Activated CD4-positive, alpha-beta T cell treated with anti-CD3 and anti-CD28 coated beads, Interleukin-2, amount 10 ng/mL, durations not matched to agents 24 days and 14 days (primary cell): ENCODE data around the gene HS3ST2. TPM values are rescaled to one million over a fixed set of nuclear protein-coding genes. Genes with fewer than 3 reads are reported as not detected.
"Not testable (repeated sequence)": the region's sequence is repeated elsewhere in the genome, so short reads cannot be mapped to it uniquely, and the experiment has no call there.

Source experiments
- DNase-seq: peaks from one replicate; pipeline ENCODE4 v3.0.0; 2022
- H3K27ac Mint-ChIP-seq: one replicate; pipeline ENCODE4 v1.8.0; 2022; ENCODE audit warnings: mild to moderate bottlenecking, mixed read lengths
- H3K27me3 Mint-ChIP-seq: one replicate; pipeline ENCODE4 v1.8.0; 2022; ENCODE audit warnings: mixed read lengths
- H3K36me3 Mint-ChIP-seq: one replicate; pipeline ENCODE4 v1.8.0; 2022; ENCODE audit warnings: low read depth, mild to moderate bottlenecking, mixed read lengths
- H3K4me1 Mint-ChIP-seq: one replicate; pipeline ENCODE4 v1.8.0; 2021; ENCODE audit warnings: mixed read lengths
- H3K4me3 Mint-ChIP-seq: one replicate; pipeline ENCODE4 v1.8.0; 2022; ENCODE audit warnings: mild to moderate bottlenecking, moderate library complexity, mixed read lengths
- H3K9me3 Mint-ChIP-seq: one replicate; pipeline ENCODE4 v1.8.0; 2021; ENCODE audit warnings: mixed read lengths
- intact Hi-C: fragments of 100-400 bp; cut with micrococcal nuclease; formaldehyde crosslinking; loops from one replicate; pipeline ENCODE4 v1.15.1; 2023
- total RNA-seq: library from RNA; stranded (reverse); gene quantifications from 2 replicates; pipeline ENCODE4 v1.2.3, GENCODE V29; 2022

Gene HS3ST2
- total RNA-seq, 1 donor from 2014 or later: not detected

- peaks cover 8% of the 10 kb centered on the region for H3K27me3 Mint-ChIP-seq
- H3K36me3 Mint-ChIP-seq: no peaks in the 10 kb centered on the region
- intact Hi-C loops: no loop called here
- no peak for DNase-seq
- H3K4me3 Mint-ChIP-seq: no peak overlapping the region
- H3K4me1 Mint-ChIP-seq: peaks cover 5% of the 10 kb centered on the region
- peaks cover 3% of the 10 kb centered on the region for H3K9me3 Mint-ChIP-seq
- no peak overlapping the region for H3K27ac Mint-ChIP-seq
These were observed 25.8 kb upstream of the HS3ST2 start for GRCh38 chr16:22788193-22788530.

- no peak overlapping the region for H3K4me3 Mint-ChIP-seq
- no peak overlapping the region for H3K27ac Mint-ChIP-seq
- no peaks in the 10 kb centered on the region for H3K36me3 Mint-ChIP-seq
- H3K4me1 Mint-ChIP-seq: peaks cover 5% of the 10 kb centered on the region
- no peak for DNase-seq
- H3K27me3 Mint-ChIP-seq: peaks cover 2% of the 10 kb centered on the region
- intact Hi-C loops: no loop called here
- H3K9me3 Mint-ChIP-seq: peaks cover 3% of the 10 kb centered on the region
These were observed 24.5 kb upstream of the HS3ST2 start for GRCh38 chr16:22789281-22789945.

GRCh38 chr16:22797551-22797950 is 16.4 kb upstream of the HS3ST2 start:
- H3K36me3 Mint-ChIP-seq: no peaks in the 10 kb centered on the region
- DNase-seq: no peak
- H3K4me1 Mint-ChIP-seq: no peaks in the 10 kb centered on the region
- intact Hi-C loops: no loop called here
- H3K27ac Mint-ChIP-seq: no peak overlapping the region
- H3K9me3 Mint-ChIP-seq: no peaks in the 10 kb centered on the region
- peaks cover 2% of the 10 kb centered on the region for H3K27me3 Mint-ChIP-seq
- no peak overlapping the region for H3K4me3 Mint-ChIP-seq

- Mint-ChIP-seq H3K4me3 (no peak overlapping the region), H3K27ac (no peak overlapping the region), H3K4me1 (no peaks in the 10 kb centered on the region), H3K9me3 (no peaks in the 10 kb centered on the region), H3K36me3 (no peaks in the 10 kb centered on the region), H3K27me3 (peaks cover 7% of the 10 kb centered on the region)
- no peak for DNase-seq
- intact Hi-C loops: no loop called here
These were observed 14.8 kb upstream of the HS3ST2 start for GRCh38 chr16:22799113-22799512.

- Mint-ChIP-seq H3K27me3 (peaks cover 9% of the 10 kb centered on the region), H3K4me3 (no peak overlapping the region), H3K4me1 (no peaks in the 10 kb centered on the region), H3K27ac (no peak overlapping the region), H3K9me3 (no peaks in the 10 kb centered on the region), H3K36me3 (no peaks in the 10 kb centered on the region)
- no peak for DNase-seq
- intact Hi-C loops: no loop called here
These were observed 9.1 kb upstream of the HS3ST2 start for GRCh38 chr16:22804893-22805292.

GRCh38 chr16:22805326-22805725 is 8.6 kb upstream of the HS3ST2 start:
- intact Hi-C loops: no loop called here
- H3K27ac Mint-ChIP-seq: no peak overlapping the region
- DNase-seq: no peak
- H3K27me3 Mint-ChIP-seq: peaks cover 13% of the 10 kb centered on the region
- H3K9me3 Mint-ChIP-seq: no peaks in the 10 kb centered on the region
- no peak overlapping the region for H3K4me3 Mint-ChIP-seq
- H3K36me3 Mint-ChIP-seq: no peaks in the 10 kb centered on the region
- no peaks in the 10 kb centered on the region for H3K4me1 Mint-ChIP-seq

GRCh38 chr16:22806811-22807210 is 7.2 kb upstream of the HS3ST2 start:
- Mint-ChIP-seq H3K4me3 (no peak overlapping the region), H3K9me3 (no peaks in the 10 kb centered on the region), H3K27me3 (peaks cover 13% of the 10 kb centered on the region), H3K36me3 (no peaks in the 10 kb centered on the region), H3K4me1 (no peaks in the 10 kb centered on the region), H3K27ac (no peak overlapping the region)
- no peak for DNase-seq
- intact Hi-C loops: no loop called here

GRCh38 chr16:22810226-22810625 is 3.7 kb upstream of the HS3ST2 start:
- Mint-ChIP-seq H3K27ac (no peak overlapping the region), H3K27me3 (peaks cover 29% of the 10 kb centered on the region), H3K4me3 (no peak overlapping the region), H3K36me3 (no peaks in the 10 kb centered on the region), H3K9me3 (no peaks in the 10 kb centered on the region), H3K4me1 (no peaks in the 10 kb centered on the region)
- DNase-seq: no peak
- intact Hi-C loops: no loop called here

- Mint-ChIP-seq H3K27ac (no peak overlapping the region), H3K4me3 (no peak overlapping the region), H3K4me1 (no peaks in the 10 kb centered on the region), H3K36me3 (no peaks in the 10 kb centered on the region), H3K9me3 (no peaks in the 10 kb centered on the region), H3K27me3 (peaks cover 36% of the 10 kb centered on the region)
- DNase-seq: peak; percentile 68
- intact Hi-C loops: no loop called here
These were observed 577 bp upstream of the HS3ST2 start for GRCh38 chr16:22813223-22813947.

- no peak for DNase-seq
- Mint-ChIP-seq H3K27me3 (peaks cover 33% of the 10 kb centered on the region), H3K36me3 (no peaks in the 10 kb centered on the region), H3K27ac (no peak overlapping the region), H3K9me3 (no peaks in the 10 kb centered on the region), H3K4me1 (no peaks in the 10 kb centered on the region), H3K4me3 (no peak overlapping the region)
- intact Hi-C loops: no loop called here
These were observed 746 bp downstream of the HS3ST2 start for GRCh38 chr16:22814711-22815105.

GRCh38 chr16:22815863-22816262 is 1.9 kb downstream of the HS3ST2 start:
- Mint-ChIP-seq H3K4me3 (no peak overlapping the region), H3K27me3 (peaks cover 30% of the 10 kb centered on the region), H3K27ac (no peak overlapping the region), H3K4me1 (no peaks in the 10 kb centered on the region), H3K36me3 (no peaks in the 10 kb centered on the region), H3K9me3 (no peaks in the 10 kb centered on the region)
- DNase-seq: no peak
- intact Hi-C loops: no loop called here

- Mint-ChIP-seq H3K27ac (no peak overlapping the region), H3K4me3 (no peak overlapping the region), H3K27me3 (peaks cover 30% of the 10 kb centered on the region), H3K4me1 (no peaks in the 10 kb centered on the region), H3K9me3 (no peaks in the 10 kb centered on the region), H3K36me3 (no peaks in the 10 kb centered on the region)
- intact Hi-C loops: no loop called here
- no peak for DNase-seq
These were observed 2.5 kb downstream of the HS3ST2 start for GRCh38 chr16:22816475-22816874.

GRCh38 chr16:22818736-22819135 is 4.8 kb downstream of the HS3ST2 start:
- H3K9me3 Mint-ChIP-seq, DNase-seq, H3K4me1 Mint-ChIP-seq, intact Hi-C loops, H3K36me3 Mint-ChIP-seq, H3K4me3 Mint-ChIP-seq, H3K27ac Mint-ChIP-seq: not testable (repeated sequence)
- peaks cover 12% of the 10 kb centered on the region for H3K27me3 Mint-ChIP-seq

- Mint-ChIP-seq H3K27me3 (peaks cover 18% of the 10 kb centered on the region), H3K4me3 (no peak overlapping the region)
- intact Hi-C loops: no loop called here
These were observed 24.7 kb downstream of the HS3ST2 start for GRCh38 chr16:22838681-22839080.

GRCh38 chr16:22842031-22842430 is 28.1 kb downstream of the HS3ST2 start:
- DNase-seq, H3K4me1 Mint-ChIP-seq, H3K36me3 Mint-ChIP-seq, intact Hi-C loops, H3K9me3 Mint-ChIP-seq, H3K27ac Mint-ChIP-seq, H3K4me3 Mint-ChIP-seq: not testable (repeated sequence)
- H3K27me3 Mint-ChIP-seq: peaks cover 11% of the 10 kb centered on the region

More at GRCh38 chr16:22838681-22839080, 24.7 kb downstream of the HS3ST2 start:
- H3K4me1 Mint-ChIP-seq: no peaks in the 10 kb centered on the region
- no peaks in the 10 kb centered on the region for H3K9me3 Mint-ChIP-seq
- no peak for DNase-seq
- no peak overlapping the region for H3K27ac Mint-ChIP-seq
- no peaks in the 10 kb centered on the region for H3K36me3 Mint-ChIP-seq
